ENCODE measurements around the gene KCNJ9.

The KCNJ9 gene

DNA sequence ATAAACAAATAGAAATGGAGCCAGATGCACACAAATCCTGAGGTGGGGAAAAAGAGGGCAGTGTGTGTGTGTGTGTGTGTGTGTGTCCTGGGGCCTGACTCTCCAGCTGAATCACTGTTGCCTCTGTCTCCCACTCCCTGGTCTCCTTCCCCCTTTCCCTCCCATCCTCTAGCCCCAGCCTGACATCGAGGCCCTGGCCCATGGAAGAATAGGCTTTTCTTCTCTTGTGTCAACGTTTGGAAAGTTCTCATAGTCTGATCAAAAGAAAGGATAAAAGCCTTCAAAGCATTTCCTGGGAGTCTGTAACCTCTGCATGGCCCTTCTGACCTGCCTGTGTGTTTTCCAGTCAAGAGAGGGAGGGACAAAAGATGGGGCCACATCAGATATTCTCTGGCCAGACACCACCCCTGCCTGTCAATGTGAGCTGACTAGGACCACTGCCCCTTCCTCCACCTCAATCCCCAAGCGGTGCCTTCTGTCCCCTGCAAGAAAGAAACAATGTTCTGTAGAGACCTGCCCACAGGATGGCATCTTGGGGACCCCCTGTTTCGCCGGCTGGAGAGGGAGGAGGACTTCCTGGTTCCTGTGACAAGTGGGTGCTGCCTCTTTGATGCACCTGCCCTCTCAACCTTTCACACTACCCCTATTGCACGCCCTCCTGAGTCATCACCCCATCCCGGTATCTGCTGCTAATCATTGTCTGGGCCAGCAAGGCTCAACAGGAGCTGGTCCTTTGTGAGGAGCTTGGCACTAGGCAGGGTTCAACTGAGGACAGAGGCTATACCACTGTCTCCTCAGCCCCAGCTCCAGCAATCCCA lies 27.6 kb upstream of the KCNJ9 start:
- no peak overlapping the region for H3K4me3 Mint-ChIP-seq
- H3K27me3 Mint-ChIP-seq, result peaks cover 67% of the 10 kb centered on the region
- no peak for DNase-seq
- H3K4me1 Mint-ChIP-seq, result no peaks in the 10 kb centered on the region
- H3K27ac Mint-ChIP-seq, result no peak overlapping the region
- no peaks in the 10 kb centered on the region for H3K9me3 Mint-ChIP-seq
- no peaks in the 10 kb centered on the region for H3K36me3 Mint-ChIP-seq
- CTCF ChIA-PET, result interaction anchor here (0.9 to 7.8 kb wide), 3 partner anchors 8 to 32 kb away, joined by 4 to 52 read pairs (median 14); no protein-coding TSS in a partner anchor

- no peak for DNase-seq
- H3K9me3 Mint-ChIP-seq, result no peaks in the 10 kb centered on the region
- no peaks in the 10 kb centered on the region for H3K4me1 Mint-ChIP-seq
- H3K36me3 Mint-ChIP-seq, result no peaks in the 10 kb centered on the region
- peaks cover 73% of the 10 kb centered on the region for H3K27me3 Mint-ChIP-seq
- no peak overlapping the region for H3K4me3 Mint-ChIP-seq
- CTCF ChIA-PET, result interaction anchor here (2.1 to 7.8 kb wide), 2 partner anchors 11 to 22 kb away, joined by 16 to 52 read pairs; no protein-coding TSS in a partner anchor
- no peak overlapping the region for H3K27ac Mint-ChIP-seq
Measured at GRCh38 chr1:160056648-160057169, 24.6 kb upstream of the KCNJ9 start.

DNA sequence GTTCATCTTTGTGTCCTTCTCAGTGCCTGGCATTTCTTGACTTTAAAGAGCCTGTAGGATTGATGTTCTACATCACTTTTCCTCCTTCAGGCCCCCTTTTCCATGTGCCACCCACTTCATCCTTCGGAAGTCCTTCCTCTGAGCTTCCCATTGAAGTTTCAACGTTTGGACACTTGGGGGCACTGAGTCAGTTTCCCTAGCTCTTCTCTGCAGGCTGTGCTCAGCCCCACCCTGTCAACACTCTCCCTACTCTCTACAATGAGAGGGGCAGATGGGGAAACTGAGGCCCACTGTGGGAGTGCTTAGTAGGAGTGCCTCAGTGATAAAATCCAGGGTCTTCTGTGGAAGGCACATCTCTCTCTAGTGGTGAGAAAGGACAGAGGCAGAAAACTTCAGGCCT lies 23.3 kb upstream of the KCNJ9 start:
- Mint-ChIP-seq H3K27ac (no peak overlapping the region), H3K4me1 (no peaks in the 10 kb centered on the region), H3K36me3 (no peaks in the 10 kb centered on the region), H3K27me3 (peaks cover 76% of the 10 kb centered on the region), H3K9me3 (no peaks in the 10 kb centered on the region), H3K4me3 (no peak overlapping the region)
- no peak for DNase-seq
- CTCF ChIA-PET, result interaction anchor here (1.2 to 7.8 kb wide), 6 partner anchors 9 to 50 kb away, joined by 3 to 52 read pairs (median 4); partner anchors contain the start of gene PIGM

DNA sequence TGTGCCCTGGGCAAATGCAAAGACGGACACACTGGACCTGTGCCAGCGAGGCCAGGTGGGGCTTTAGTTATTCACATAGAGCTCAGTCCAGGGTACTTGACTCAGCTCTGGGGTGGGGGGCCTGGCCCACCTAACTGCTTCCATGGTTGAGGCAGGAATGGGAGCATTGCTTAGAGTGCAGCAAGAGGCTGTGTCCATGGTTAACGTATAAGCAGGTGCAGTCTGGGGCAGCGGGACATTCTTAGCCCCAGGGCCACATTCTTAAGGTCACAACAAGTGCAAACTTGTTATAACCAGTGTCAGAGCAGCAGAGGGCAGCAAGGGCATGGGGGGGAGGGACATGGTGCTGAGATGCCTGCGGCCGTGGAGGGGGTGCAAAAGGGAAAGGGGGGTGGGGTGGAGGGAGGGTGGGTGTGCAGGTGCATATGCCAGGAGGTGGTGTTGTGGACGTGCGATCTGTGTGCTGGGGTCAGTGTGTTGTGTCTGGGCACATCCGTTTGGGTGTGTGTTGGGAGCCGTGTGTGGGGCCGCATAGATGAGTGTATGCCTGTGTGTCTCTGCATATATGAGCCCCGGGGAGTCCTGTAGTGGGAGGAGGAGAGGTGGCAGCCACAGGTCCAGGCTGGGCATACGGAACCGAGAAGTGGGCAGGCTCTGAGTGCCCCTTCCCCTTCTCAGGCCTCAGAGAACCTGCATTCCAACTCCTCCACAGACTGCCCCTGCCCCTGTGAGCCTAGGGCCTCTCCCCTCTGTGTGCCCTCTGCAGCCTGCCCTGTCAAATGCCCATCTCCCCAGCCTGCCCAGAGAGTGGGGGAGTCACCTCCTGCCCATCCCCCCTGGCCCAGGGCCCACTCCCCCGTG lies 19.7 kb upstream of the KCNJ9 start:
- no peak overlapping the region for H3K4me3 Mint-ChIP-seq
- H3K4me1 Mint-ChIP-seq, result no peaks in the 10 kb centered on the region
- peaks cover 69% of the 10 kb centered on the region for H3K27me3 Mint-ChIP-seq
- DNase-seq, result no peak
- H3K27ac Mint-ChIP-seq, result no peak overlapping the region
- no peaks in the 10 kb centered on the region for H3K9me3 Mint-ChIP-seq
- no peaks in the 10 kb centered on the region for H3K36me3 Mint-ChIP-seq
- CTCF ChIA-PET, result interaction anchor here (1.0 to 7.8 kb wide), 3 partner anchors 16 to 20 kb away, joined by 3 to 52 read pairs (median 25); partner anchors contain the start of gene KCNJ9

DNA sequence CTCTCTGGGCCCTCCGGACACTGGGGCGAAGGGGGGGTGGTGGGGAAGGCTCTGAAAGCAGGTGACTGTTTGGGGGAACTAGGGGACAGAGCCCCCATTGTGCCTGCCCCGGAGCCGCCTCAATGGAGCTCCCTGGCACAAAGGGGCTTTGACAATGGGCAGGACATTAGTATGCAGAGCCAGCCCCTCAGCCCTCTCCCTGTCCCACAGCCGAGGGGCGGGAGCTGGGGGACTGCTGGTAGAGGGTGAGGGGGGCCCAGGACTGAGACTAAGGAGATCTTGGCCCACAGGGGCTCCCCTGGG lies 19.2 kb upstream of the KCNJ9 start:
- H3K4me1 Mint-ChIP-seq, result no peaks in the 10 kb centered on the region
- CTCF ChIA-PET, result interaction anchor here (3.3 to 3.8 kb wide), 2 partner anchors 16 kb away, joined by 19 to 25 read pairs; no protein-coding TSS in a partner anchor

DNA sequence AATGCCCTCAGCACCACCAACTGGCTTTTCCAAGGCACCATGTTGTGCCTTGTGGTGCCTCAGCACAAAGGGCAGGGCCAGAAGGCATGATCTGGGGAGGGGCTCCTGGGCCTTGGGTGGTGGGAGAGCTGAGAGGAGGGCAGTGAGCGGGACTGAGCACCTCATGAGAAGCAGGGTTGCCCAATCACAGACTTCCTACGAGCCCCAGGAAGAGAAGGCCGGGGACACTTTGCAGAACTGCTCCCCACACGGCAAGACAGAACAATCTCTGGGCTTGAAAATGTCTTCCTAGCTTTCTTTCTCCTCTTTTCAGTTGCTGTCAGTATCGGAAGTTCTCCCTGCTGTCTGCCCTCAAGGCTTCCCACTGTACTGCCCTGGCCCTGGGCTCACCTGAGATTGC lies 18.2 kb upstream of the KCNJ9 start:
- Mint-ChIP-seq H3K27me3 (peaks cover 71% of the 10 kb centered on the region), H3K9me3 (no peaks in the 10 kb centered on the region), H3K27ac (no peak overlapping the region), H3K4me1 (no peaks in the 10 kb centered on the region), H3K36me3 (no peaks in the 10 kb centered on the region), H3K4me3 (no peak overlapping the region)
- CTCF ChIA-PET, result interaction anchor here (1.3 to 3.8 kb wide), 5 partner anchors 9 to 22 kb away, joined by 3 to 25 read pairs (median 7); no protein-coding TSS in a partner anchor
- DNase-seq, result no peak

More for the DNA sequence above, 19.2 kb upstream of the KCNJ9 start:
- Mint-ChIP-seq H3K36me3 (no peaks in the 10 kb centered on the region), H3K27ac (no peak overlapping the region), H3K27me3 (peaks cover 71% of the 10 kb centered on the region), H3K9me3 (no peaks in the 10 kb centered on the region), H3K4me3 (no peak overlapping the region)
- no peak for DNase-seq

DNA sequence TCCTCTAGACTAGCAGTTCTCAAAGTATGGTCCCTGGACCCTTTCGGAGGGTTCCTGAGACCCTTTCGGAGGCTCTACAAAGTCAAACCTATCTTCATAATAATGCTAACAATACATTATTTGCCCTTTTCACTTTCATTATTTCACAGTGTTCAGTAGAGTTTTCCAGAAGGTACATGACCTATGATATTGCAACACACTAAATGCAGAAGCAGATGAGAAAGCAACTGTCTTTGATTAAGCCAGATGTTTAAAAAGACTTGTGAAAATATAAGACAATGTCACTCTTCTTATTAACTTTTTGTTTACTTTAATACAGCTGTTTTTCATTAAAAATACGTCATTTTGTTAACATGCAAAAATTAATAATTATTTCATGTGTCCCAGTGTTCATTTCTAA lies 17.2 kb upstream of the KCNJ9 start:
- Mint-ChIP-seq H3K4me1 (no peaks in the 10 kb centered on the region), H3K36me3 (no peaks in the 10 kb centered on the region), H3K4me3 (no peak overlapping the region), H3K9me3 (no peaks in the 10 kb centered on the region), H3K27ac (no peak overlapping the region), H3K27me3 (peaks cover 71% of the 10 kb centered on the region)
- no peak for DNase-seq
- CTCF ChIA-PET, result interaction anchor here (1.4 to 3.8 kb wide), 4 partner anchors 10 to 21 kb away, joined by 3 to 25 read pairs (median 13); no protein-coding TSS in a partner anchor

GRCh38 chr1:160064746-160065145 lies 16.6 kb upstream of the KCNJ9 start:
- H3K27ac Mint-ChIP-seq, result no peak overlapping the region
- no peak overlapping the region for H3K4me3 Mint-ChIP-seq
- H3K36me3 Mint-ChIP-seq, result no peaks in the 10 kb centered on the region
- no peaks in the 10 kb centered on the region for H3K9me3 Mint-ChIP-seq
- peaks cover 71% of the 10 kb centered on the region for H3K27me3 Mint-ChIP-seq
- peaks cover 2% of the 10 kb centered on the region for H3K4me1 Mint-ChIP-seq
- DNase-seq, result no peak
- CTCF ChIA-PET, result interaction anchor here (3.3 to 3.8 kb wide), 2 partner anchors 14 to 18 kb away, joined by 19 to 25 read pairs; no protein-coding TSS in a partner anchor

DNA sequence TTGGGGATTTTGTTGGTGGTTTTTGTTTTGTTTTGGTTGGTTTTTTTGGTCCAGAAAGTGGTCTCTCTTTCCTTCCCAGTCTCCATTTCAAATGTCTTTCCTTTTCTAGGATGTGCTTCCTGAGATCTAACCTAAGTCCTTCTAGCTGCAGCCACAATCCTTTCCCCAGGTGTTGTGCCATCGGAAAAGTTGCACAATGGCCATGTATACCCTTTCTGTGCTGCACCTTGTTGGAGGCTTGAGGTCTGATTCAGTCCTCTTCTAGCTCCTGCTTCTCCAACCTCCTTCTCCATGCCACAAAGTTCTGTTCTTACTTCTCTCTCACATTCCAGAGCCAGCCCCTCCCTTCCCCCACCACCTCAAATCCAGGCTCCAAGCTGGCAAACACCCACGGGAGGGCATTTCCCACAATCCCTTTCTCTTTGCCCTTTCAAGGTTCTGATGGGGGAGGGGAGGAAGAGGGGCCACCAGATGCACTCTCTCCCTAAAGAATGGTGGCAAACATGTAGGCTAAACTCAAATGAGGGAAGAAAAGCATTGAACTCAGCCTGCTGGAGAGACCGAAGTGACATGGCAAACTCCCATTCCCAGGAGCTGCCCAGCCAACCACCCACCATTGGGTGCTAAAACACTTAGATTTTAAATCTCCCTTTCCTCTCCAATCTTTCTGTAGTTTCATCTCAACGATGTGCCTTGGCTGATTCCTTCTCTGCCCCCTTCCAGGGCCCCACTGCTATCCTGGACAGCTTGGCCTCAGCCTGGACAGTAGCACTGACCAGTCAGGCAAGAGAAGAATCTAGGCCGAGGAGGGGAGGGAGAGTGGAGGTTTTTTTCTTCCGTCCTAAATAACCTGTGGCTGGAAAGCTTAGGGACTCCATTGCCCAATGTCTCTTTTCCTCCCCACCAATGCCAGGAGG lies 14.3 kb upstream of the KCNJ9 start:
- peaks cover 13% of the 10 kb centered on the region for H3K4me1 Mint-ChIP-seq
- H3K27me3 Mint-ChIP-seq, result peaks cover 85% of the 10 kb centered on the region
- H3K4me3 Mint-ChIP-seq, result no peak overlapping the region
- CTCF ChIA-PET, result interaction anchor here (1.0 to 3.6 kb wide), 4 partner anchors 9 to 21 kb away, joined by 3 to 25 read pairs (median 3); no protein-coding TSS in a partner anchor
- H3K27ac Mint-ChIP-seq, result no peak overlapping the region
- no peaks in the 10 kb centered on the region for H3K9me3 Mint-ChIP-seq
- no peaks in the 10 kb centered on the region for H3K36me3 Mint-ChIP-seq
- no peak for DNase-seq

GRCh38 chr1:160068225-160068624 lies 13.1 kb upstream of the KCNJ9 start:
- peaks cover 82% of the 10 kb centered on the region for H3K27me3 Mint-ChIP-seq
- CTCF ChIA-PET, result interaction anchor here (0.7 to 3.6 kb wide), 3 partner anchors 10 to 22 kb away, joined by 3 to 25 read pairs (median 8); no protein-coding TSS in a partner anchor
- H3K9me3 Mint-ChIP-seq, result no peaks in the 10 kb centered on the region
- H3K4me1 Mint-ChIP-seq, result peaks cover 13% of the 10 kb centered on the region
- no peaks in the 10 kb centered on the region for H3K36me3 Mint-ChIP-seq
- no peak for DNase-seq
- no peak overlapping the region for H3K27ac Mint-ChIP-seq
- H3K4me3 Mint-ChIP-seq, result no peak overlapping the region

- CTCF ChIA-PET, result interaction anchor here (0.7 to 3.6 kb wide), 4 partner anchors 9 to 23 kb away, joined by 3 to 25 read pairs (median 6); no protein-coding TSS in a partner anchor
- Mint-ChIP-seq H3K4me1 (peaks cover 13% of the 10 kb centered on the region), H3K27me3 (peaks cover 84% of the 10 kb centered on the region), H3K36me3 (no peaks in the 10 kb centered on the region), H3K27ac (no peak within 1 kb of the TSS), H3K4me3 (peak within 1 kb of the TSS; percentile 74), H3K9me3 (no peaks in the 10 kb centered on the region)
- DNase-seq, result no peak
Measured at GRCh38 chr1:160069460-160070231, 11.7 kb upstream of the KCNJ9 start, which contains the start of gene KCNJ10. KCNJ10 (minus strand) TSS chr1:160070160; CDS start chr1:160042532, 27,628 bp downstream.
